ENCODE results near the gene ITM2C. TPM values are rescaled to one million over a fixed set of nuclear protein-coding genes. Genes with fewer than 3 reads are reported as not detected.

The ITM2C gene
- total and polyA plus RNA-seq, 5 experiments from 2014 or later: 30.9 to 56.7 (median 38.7) TPM

DNA sequence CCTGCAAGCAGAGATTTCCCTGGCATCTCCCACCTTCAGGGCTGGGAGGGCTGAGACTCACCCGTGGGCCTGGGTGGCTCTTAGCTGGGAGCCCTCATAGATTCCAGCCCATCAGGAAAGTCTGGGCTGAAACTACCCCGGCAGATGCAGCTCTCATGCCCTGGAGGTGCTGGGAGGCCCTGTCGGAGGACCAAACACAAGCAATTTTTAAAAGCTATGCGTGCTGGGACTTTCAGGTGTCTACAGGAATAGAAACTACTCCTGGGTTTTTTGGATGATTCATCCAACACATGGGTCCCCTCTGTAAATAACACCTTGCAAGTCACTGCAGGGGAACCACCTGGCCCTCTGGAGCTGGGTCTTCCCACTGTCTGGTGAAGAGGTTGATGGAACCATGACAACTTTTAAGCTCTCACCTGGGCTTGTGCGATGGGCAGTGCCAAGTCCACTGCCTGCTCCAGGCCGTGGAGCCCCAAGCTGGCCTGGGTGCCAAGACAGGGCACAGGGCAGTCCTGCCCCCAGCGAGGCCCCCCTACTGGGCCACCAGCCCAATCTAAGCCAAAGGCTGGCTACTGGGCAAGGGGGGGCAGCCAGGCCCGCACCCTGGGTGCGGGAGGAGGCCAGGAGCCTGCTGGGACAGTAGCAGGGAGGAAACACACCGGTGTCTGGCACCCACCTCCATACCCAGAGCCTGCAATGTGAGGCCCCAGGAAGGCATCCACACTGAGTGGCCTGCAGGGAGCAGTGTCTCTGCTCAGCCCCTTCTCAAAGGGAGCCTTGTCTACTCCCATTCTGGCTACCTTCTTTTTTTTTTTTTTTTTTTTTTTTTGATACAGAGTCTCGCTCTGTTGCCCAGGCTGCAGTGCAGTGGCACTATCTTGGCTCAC is 61.4 kb downstream of the ITM2C start:
- Mint-ChIP-seq H3K27ac (peak overlapping the region in 9 of 10 donors; percentile 92 to 98 (median 95)), H3K27me3 (no peaks in the 10 kb centered on the region), H3K4me3 (peak overlapping the region in 5 of 10 donors; percentile 41 to 92 (median 90)), H3K36me3 (no peaks in the 10 kb centered on the region), H3K4me1 (peaks cover 24 to 52% (median 50%) of the 10 kb centered on the region in 4 donors), H3K9me3 (no peaks in the 10 kb centered on the region)
- ATAC-seq (no peak), DNase-seq (no peak)
- POLR2A ChIA-PET: interaction anchor here (0.7 to 3.7 kb wide), 5 partner anchors 11 to 65 kb away, joined by 4 to 13 read pairs (median 5); no protein-coding TSS in a partner anchor

DNA sequence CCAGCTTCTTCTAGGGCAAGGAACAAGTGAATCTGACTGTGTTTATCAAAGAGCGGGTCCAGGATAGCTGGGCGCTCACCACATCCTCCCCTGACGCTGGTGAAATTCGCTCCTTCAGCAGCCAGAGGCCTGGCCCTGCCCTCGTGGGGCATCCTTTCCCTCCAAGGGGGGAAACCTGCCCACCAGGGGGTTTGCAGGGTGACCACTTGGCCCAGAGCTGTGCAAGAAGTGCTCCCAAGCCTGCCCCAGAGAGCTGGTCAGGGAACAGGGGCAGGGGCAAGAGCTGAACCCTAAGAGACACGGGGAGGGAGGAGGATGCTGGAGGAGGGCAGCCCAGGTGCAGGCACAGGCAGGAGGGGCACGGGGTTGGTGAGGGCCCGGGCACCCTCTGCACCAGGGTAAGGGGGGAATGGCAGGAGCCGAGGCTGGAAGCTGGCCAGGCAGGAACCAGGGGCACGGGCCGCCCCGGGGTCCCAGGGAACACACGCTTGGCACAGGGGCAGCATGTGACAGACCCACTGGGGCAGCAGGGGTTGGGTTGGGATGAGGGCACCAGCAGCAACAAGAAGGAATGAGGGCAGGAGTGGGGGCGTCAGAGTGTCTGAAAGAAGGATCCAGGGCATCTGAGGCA is 63.1 kb downstream of the ITM2C start:
- H3K4me3 Mint-ChIP-seq: peak overlapping the region in 1 of 10 donors; percentile 40
- peak overlapping the region in 8 of 10 donors; percentile 15 to 74 (median 48) for H3K27ac Mint-ChIP-seq
- H3K9me3 Mint-ChIP-seq: no peaks in the 10 kb centered on the region
- peaks cover 0 to 4% (median 0%) of the 10 kb centered on the region in 5 donors for H3K27me3 Mint-ChIP-seq
- POLR2A ChIA-PET: interaction anchor here (1.0 kb wide), 1 partner anchor 67 kb away, joined by 3 read pairs; no protein-coding TSS in a partner anchor
- DNase-seq (no peak), ATAC-seq (no peak)
- no peaks in the 10 kb centered on the region for H3K36me3 Mint-ChIP-seq
- H3K4me1 Mint-ChIP-seq: peaks cover 23 to 57% (median 54%) of the 10 kb centered on the region in 4 donors

Other genes starting within 250 kb of the ITM2C start
- gene CAB39, start 152.1 kb upstream of the ITM2C start, total RNA-seq: 100 to 1,000 TPM in 1 of 2 experiments, 10 to 100 TPM in 1; 95.5 to 107 TPM
- 10 to 100 TPM; 62.5 to 81.5 (median 67.1) TPM for gene CAB39, start 152.1 kb upstream of the ITM2C start, polyA plus RNA-seq
- gene GPR55, start 60.3 kb downstream of the ITM2C start, total RNA-seq: 10 to 100 TPM in 1 of 2 experiments, 1 to 10 TPM in 1; 8.9 to 10.4 TPM
- 1 to 10 TPM; 1.1 to 3.2 (median 3.1) TPM for gene GPR55, start 60.3 kb downstream of the ITM2C start, polyA plus RNA-seq
- gene SPATA3, start 131.2 kb downstream of the ITM2C start, total RNA-seq: not detected
- gene SPATA3, start 131.2 kb downstream of the ITM2C start, polyA plus RNA-seq: not detected
- gene C2orf72, start 172.6 kb downstream of the ITM2C start, total RNA-seq: not detected
- gene C2orf72, start 172.6 kb downstream of the ITM2C start, polyA plus RNA-seq: not detected
- 10 to 100 TPM; 41.6 to 46.0 TPM for gene PSMD1, start 191.9 kb downstream of the ITM2C start, total RNA-seq
- 10 to 100 TPM; 43.0 to 54.3 (median 48.3) TPM for gene PSMD1, start 191.9 kb downstream of the ITM2C start, polyA plus RNA-seq

Measured in naive thymus-derived CD8-positive, alpha-beta T cell (primary cell).